Keratinocyte (primary cell): Measurements from ENCODE around the gene TMOD1. TPM values are rescaled to one million over a fixed set of nuclear protein-coding genes. Genes with fewer than 3 reads are reported as not detected.
"Not testable (repeated sequence)": the region's sequence is repeated elsewhere in the genome, so short reads cannot be mapped to it uniquely, and the experiment has no call there.

Experiments
- DNase-seq: peaks from one replicate; pipeline ENCODE4 v3.0.0-alpha.2; 2011; ENCODE audit warnings: low read depth, missing footprints, low spot score
- FAIRE-seq: peaks from 2 replicates; lab custom pipeline; 2011; peaks lifted over from hg19 to GRCh38; lab: Jason Lieb, UNC
- H2AFZ ChIP-seq: 2 replicates; pipeline ENCODE4 v1.6.0; 2012; ENCODE audit warnings: low read length, control low read depth, inconsistent platforms; ENCODE audit not compliant: control insufficient read depth
- H3K27ac ChIP-seq: 2 replicates; pipeline ENCODE4 v1.5.1; 2011; ENCODE audit warnings: low read length; ENCODE audit not compliant: control insufficient read depth, insufficient read depth
- H3K27me3 ChIP-seq: 3 replicates; pipeline ENCODE4 v1.6.0; 2011; ENCODE audit warnings: low read length; ENCODE audit not compliant: control insufficient read depth, insufficient read depth; ENCODE audit errors: extremely low read depth
- H3K36me3 ChIP-seq, 2 experiments: 2 replicates in 1 of 2; 3 replicates in 1 of 2; pipeline ENCODE4 v1.5.1; 2011; ENCODE audit warnings: low read length in 2 of 2, mild to moderate bottlenecking in 1 of 2; ENCODE audit not compliant: control insufficient read depth in 2 of 2, insufficient read depth in 2 of 2; ENCODE audit errors: extremely low read depth in 1 of 2
- H3K4me1 ChIP-seq: 3 replicates; pipeline ENCODE4 v1.5.1; 2011; ENCODE audit warnings: low read length; ENCODE audit not compliant: control insufficient read depth, insufficient read depth; ENCODE audit errors: extremely low read depth
- H3K4me2 ChIP-seq: 3 replicates; pipeline ENCODE4 v1.6.0; 2011; ENCODE audit warnings: low read depth, low read length; ENCODE audit not compliant: control insufficient read depth, insufficient read depth; ENCODE audit errors: extremely low read depth
- H3K4me3 ChIP-seq, 3 experiments: fragments of 200-600 bp in 1 of 3; sonication (generic) in 1 of 3; 2 replicates in 2 of 3; 3 replicates in 1 of 3; pipeline ENCODE4 v1.5.1; 2011 to 2016; ENCODE audit warnings: low read length in 3 of 3, mild to moderate bottlenecking in 3 of 3, control low read depth in 2 of 3, inconsistent platforms in 1 of 3, low read depth in 1 of 3, mixed read lengths in 1 of 3, mixed run types in 1 of 3, moderate library complexity in 1 of 3; ENCODE audit not compliant: control insufficient read depth in 2 of 3, insufficient read depth in 2 of 3; ENCODE audit errors: extremely low read depth in 1 of 3
- H3K79me2 ChIP-seq: 2 replicates; pipeline ENCODE4 v1.6.0; 2012; ENCODE audit warnings: low read length; ENCODE audit not compliant: control insufficient read depth, insufficient read depth
- H3K9ac ChIP-seq: 3 replicates; pipeline ENCODE4 v1.6.0; 2011; ENCODE audit warnings: low read length; ENCODE audit not compliant: control insufficient read depth, insufficient read depth; ENCODE audit errors: extremely low read depth
- H3K9me1 ChIP-seq: 3 replicates; pipeline ENCODE4 v1.6.0; 2011; ENCODE audit warnings: low read length; ENCODE audit not compliant: control insufficient read depth, insufficient read depth; ENCODE audit errors: extremely low read depth
- H3K9me3 ChIP-seq: 2 replicates; pipeline ENCODE4 v1.5.1; 2012; ENCODE audit warnings: low read depth, low read length; ENCODE audit not compliant: control insufficient read depth
- H4K20me1 ChIP-seq: 3 replicates; pipeline ENCODE4 v1.6.0; 2011; ENCODE audit warnings: low read length; ENCODE audit not compliant: control insufficient read depth, insufficient read depth; ENCODE audit errors: extremely low read depth
- EZH2 ChIP-seq: IDR thresholded peaks from one replicate; pipeline ENCODE4 v1.6.1; 2012; ENCODE audit warnings: inconsistent platforms, mild to moderate bottlenecking, low read length, moderate library complexity
- dilution Hi-C: fragments of 300-500 bp; cut with MboI; formaldehyde crosslinking; loops from one replicate; pipeline ENCODE4 v1.7.0; 2020; ENCODE audit warnings: low sequenced_read_pairs; ENCODE audit not compliant: extremely low pct_ligation_motif_present
- polyA plus RNA-seq, 5 experiments: library from polyadenylated mRNA; depleted of rRNA in 3 of 5; stranded (reverse) in 3 of 5; stranded (forward) in 1 of 5; unstranded in 1 of 5; fragments of >200 nt; gene quantifications; 1 replicate in 1 of 5; 2 replicates in 3 of 5; 3 replicates in 1 of 5; pipeline versions ENCODE4 v1.2.1 to v1.2.3, GENCODE V29; 2011 to 2012; ENCODE audit warnings: missing spikeins in 2 of 5, low read depth in 1 of 5, low replicate concordance in 1 of 5
- TF ChIP-seq, protein P1 (sequence below), 3 experiments: IDR thresholded peaks in 1 of 3; conservative IDR thresholded peaks in 1 of 3; optimal IDR thresholded peaks in 1 of 3; 2 replicates in 2 of 3; 3 replicates in 1 of 3; pipeline versions ENCODE3 to v1.5.1; 2011; ENCODE audit warnings: low read length in 3 of 3, mild to moderate bottlenecking in 3 of 3, moderate library complexity in 2 of 3, control low read depth in 1 of 3, inconsistent platforms in 1 of 3; ENCODE audit not compliant: insufficient read depth in 2 of 3; ENCODE audit errors: extremely low read depth in 1 of 3

TMOD1 gene
- polyA plus RNA-seq, 1 donor (not counting 4 experiments of a cell fraction or from before 2014, with no cell fraction given) = not detected

- Histone ChIP-seq H3K4me2 (no peak overlapping the region), H3K9me3 (peaks cover 3% of the 10 kb centered on the region), H3K9me1 (no peaks in the 10 kb centered on the region), H3K27me3 (no peaks in the 10 kb centered on the region), H3K27ac (no peak overlapping the region), H3K4me3 (no peak overlapping the region), H3K79me2 (no peaks in the 10 kb centered on the region), H3K4me1 (no peaks in the 10 kb centered on the region), H3K36me3 (peaks cover 0 to 2% of the 10 kb centered on the region in 2 experiments), H3K9ac (no peak overlapping the region), H2AFZ (no peak overlapping the region), H4K20me1 (no peaks in the 10 kb centered on the region)
- no peak for TF ChIP-seq EZH2
- TF ChIP-seq, protein P1, sequence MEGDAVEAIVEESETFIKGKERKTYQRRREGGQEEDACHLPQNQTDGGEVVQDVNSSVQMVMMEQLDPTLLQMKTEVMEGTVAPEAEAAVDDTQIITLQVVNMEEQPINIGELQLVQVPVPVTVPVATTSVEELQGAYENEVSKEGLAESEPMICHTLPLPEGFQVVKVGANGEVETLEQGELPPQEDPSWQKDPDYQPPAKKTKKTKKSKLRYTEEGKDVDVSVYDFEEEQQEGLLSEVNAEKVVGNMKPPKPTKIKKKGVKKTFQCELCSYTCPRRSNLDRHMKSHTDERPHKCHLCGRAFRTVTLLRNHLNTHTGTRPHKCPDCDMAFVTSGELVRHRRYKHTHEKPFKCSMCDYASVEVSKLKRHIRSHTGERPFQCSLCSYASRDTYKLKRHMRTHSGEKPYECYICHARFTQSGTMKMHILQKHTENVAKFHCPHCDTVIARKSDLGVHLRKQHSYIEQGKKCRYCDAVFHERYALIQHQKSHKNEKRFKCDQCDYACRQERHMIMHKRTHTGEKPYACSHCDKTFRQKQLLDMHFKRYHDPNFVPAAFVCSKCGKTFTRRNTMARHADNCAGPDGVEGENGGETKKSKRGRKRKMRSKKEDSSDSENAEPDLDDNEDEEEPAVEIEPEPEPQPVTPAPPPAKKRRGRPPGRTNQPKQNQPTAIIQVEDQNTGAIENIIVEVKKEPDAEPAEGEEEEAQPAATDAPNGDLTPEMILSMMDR (optimal IDR thresholded peaks at IDR 0.05 in 1 of 3, IDR thresholded peaks at IDR 0.05 in 1 of 3, conservative IDR thresholded peaks at IDR 0.05 in 1 of 3; ENCODE audit: extremely low read depth in 1 of 3, insufficient read depth in 2 of 3, low read length in 3 of 3) = no peak
- DNase-seq (no peak), FAIRE-seq (no peak)
- dilution Hi-C loops = no loop called here
These were observed 13.6 kb upstream of the TMOD1 start for GRCh38 chr9:97487861-97488260.

DNA sequence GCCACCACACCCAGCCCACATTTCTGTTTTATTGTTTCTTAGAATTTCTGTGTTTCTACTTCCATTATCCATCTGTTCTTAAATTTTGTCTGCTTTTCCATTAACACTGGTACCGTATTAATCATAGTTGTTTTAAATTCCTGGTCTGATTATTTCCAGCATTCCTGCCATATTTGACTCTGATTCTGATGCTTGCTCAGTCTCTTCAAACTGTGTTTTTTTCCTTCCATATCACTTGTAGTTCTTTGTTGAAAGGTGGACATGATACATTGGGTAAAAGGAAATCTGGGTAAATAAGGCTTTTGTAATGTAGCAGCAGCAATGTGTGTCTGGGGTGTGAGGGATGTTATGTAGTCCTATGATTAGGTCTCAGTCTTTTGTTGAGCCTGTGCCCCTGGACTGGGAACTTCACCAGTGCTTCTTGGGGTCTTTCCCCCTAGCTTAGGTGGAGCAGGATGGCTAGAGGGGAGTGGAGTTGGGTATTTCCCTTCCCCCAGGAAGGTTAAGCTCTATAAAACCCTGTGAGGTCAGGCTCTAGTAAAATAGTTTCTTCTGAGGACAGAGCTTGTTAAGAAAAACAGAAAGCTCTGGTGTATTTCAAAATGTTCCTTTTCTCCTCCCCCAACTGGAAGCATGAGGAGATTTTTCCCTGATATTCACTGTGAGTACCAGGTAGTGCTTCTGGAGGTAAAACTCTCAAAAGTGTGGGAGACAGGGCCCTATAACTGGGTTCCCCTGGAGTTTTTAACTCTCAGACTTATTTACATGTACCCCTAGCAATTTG is 10.1 kb upstream of the TMOD1 start:
- dilution Hi-C loops = no loop called here
- H3K4me2 ChIP-seq = no peak overlapping the region
- H3K9me1 ChIP-seq = no peaks in the 10 kb centered on the region
- no peaks in the 10 kb centered on the region for H3K27me3 ChIP-seq
- H3K36me3 ChIP-seq = peaks cover 0 to 3% of the 10 kb centered on the region in 2 experiments
- DNase-seq = no peak
- TF ChIP-seq, protein P1 (optimal IDR thresholded peaks at IDR 0.05 in 1 of 3, IDR thresholded peaks at IDR 0.05 in 1 of 3, conservative IDR thresholded peaks at IDR 0.05 in 1 of 3; ENCODE audit: extremely low read depth in 1 of 3, insufficient read depth in 2 of 3, low read length in 3 of 3) = no peak
- no peak for TF ChIP-seq EZH2
- no peaks in the 10 kb centered on the region for H4K20me1 ChIP-seq
- H2AFZ ChIP-seq = no peak overlapping the region
- H3K79me2 ChIP-seq = no peaks in the 10 kb centered on the region
- H3K9me3 ChIP-seq = peaks cover 3% of the 10 kb centered on the region
- FAIRE-seq = no peak
- H3K4me3 ChIP-seq = no peak overlapping the region
- H3K9ac ChIP-seq = no peak overlapping the region
- no peaks in the 10 kb centered on the region for H3K4me1 ChIP-seq
- H3K27ac ChIP-seq = no peak overlapping the region

- H3K9ac ChIP-seq, H3K4me1 ChIP-seq, dilution Hi-C loops, DNase-seq, FAIRE-seq, H3K36me3 ChIP-seq, H3K27ac ChIP-seq, H3K9me3 ChIP-seq, H3K4me3 ChIP-seq, H2AFZ ChIP-seq, H3K79me2 ChIP-seq, H3K9me1 ChIP-seq, H4K20me1 ChIP-seq, H3K4me2 ChIP-seq: not testable (repeated sequence)
- H3K27me3 ChIP-seq = peaks cover 25% of the 10 kb centered on the region
These were observed 3.7 kb upstream of the TMOD1 start for GRCh38 chr9:97497558-97498375.
